Globus pallidus (tissue), 1 donor: ENCODE measurements around the gene CITED1.

Experiments used
- DNase-seq: peaks from one replicate; pipeline ENCODE4 v3.0.0-alpha.2; 2015; ENCODE audit warnings: low spot score

Gene CITED1

GRCh38 chrX:72308566-72309296 lies 3.0 kb upstream of the CITED1 start:
- DNase-seq, result peak; percentile 18

GRCh38 chrX:72308209-72308565 lies 2.5 kb upstream of the CITED1 start:
- no peak for DNase-seq

GRCh38 chrX:72307646-72308051 lies 1.9 kb upstream of the CITED1 start:
- DNase-seq, result no peak

- DNase-seq, result peak; percentile 31
Measured at GRCh38 chrX:72306851-72307645, 1.3 kb upstream of the CITED1 start.

- DNase-seq, result no peak
Measured at GRCh38 chrX:72306085-72306801, 529 bp upstream of the CITED1 start.

GRCh38 chrX:72304877-72305276 lies 837 bp downstream of the CITED1 start:
- no peak for DNase-seq

- DNase-seq, result no peak
Measured at GRCh38 chrX:72301781-72302180, 3.9 kb downstream of the CITED1 start.

- DNase-seq, result no peak
Measured at GRCh38 chrX:72299891-72300630, 5.7 kb downstream of the CITED1 start.

GRCh38 chrX:72297953-72298730 lies 7.6 kb downstream of the CITED1 start:
- DNase-seq, result no peak

GRCh38 chrX:72296991-72297390 lies 8.7 kb downstream of the CITED1 start:
- DNase-seq, result no peak

- DNase-seq, result no peak
Measured at GRCh38 chrX:72295745-72296144, 10.0 kb downstream of the CITED1 start.

GRCh38 chrX:72294497-72294896 lies 11.2 kb downstream of the CITED1 start:
- DNase-seq, result no peak

GRCh38 chrX:72282302-72282701 lies 23.4 kb downstream of the CITED1 start:
- DNase-seq, result no peak

GRCh38 chrX:72280321-72280845 lies 25.3 kb downstream of the CITED1 start:
- DNase-seq, result no peak

- no peak for DNase-seq
Measured at GRCh38 chrX:72276478-72276953, 29.2 kb downstream of the CITED1 start.

GRCh38 chrX:72274526-72274925 lies 31.2 kb downstream of the CITED1 start:
- DNase-seq, result no peak

- DNase-seq, result no peak
Measured at GRCh38 chrX:72273718-72274117, 32.0 kb downstream of the CITED1 start.

- no peak for DNase-seq
Measured at GRCh38 chrX:72272868-72273267, 32.8 kb downstream of the CITED1 start.

- no peak for DNase-seq
Measured at GRCh38 chrX:72271812-72272211, 33.9 kb downstream of the CITED1 start.

- no peak for DNase-seq
Measured at GRCh38 chrX:72271091-72271788, 34.5 kb downstream of the CITED1 start.
